ENCODE results near the gene ATG7.

The ATG7 gene

DNA sequence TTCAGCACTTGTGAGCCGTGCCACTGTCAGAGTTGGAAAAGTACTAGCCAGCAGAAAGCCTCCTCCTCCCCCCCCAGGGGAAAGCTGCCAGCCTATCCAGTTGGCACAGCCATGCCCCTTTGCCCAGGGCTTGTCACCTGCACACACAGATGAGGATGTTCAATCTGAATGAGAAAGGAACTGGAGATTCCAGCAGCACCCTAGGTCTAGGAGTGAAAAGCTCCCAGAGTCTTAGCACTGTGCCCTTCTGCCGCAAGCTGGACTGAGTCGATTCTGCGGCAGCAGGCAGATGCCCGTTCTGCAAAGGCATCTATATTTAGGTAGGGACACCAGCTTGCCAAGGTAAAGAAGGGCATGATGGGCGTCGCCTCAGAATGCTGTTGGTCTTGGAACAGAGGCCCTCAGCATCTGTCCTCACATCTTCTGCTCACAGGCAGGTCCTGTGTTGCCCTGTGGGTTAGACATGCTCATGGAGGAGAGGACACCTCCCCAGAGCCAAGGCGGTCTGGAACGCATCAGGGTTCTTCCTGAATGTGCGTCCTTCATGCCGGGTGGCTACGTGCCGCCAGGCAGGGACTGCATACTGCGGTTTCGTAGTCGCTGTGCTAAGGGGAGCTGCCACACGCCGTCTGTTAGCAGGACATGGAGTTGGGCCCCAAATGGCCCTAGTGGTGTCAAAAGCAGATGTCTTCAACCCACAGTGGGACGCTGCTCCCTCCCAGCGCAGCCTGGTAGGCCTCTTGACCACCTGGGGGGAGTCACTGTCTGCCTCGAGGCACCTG, 262.0 kb downstream of the ATG7 start:
- DNase-seq (ENCODE audit: low spot score) (no peak), FAIRE-seq (no peak)

DNA sequence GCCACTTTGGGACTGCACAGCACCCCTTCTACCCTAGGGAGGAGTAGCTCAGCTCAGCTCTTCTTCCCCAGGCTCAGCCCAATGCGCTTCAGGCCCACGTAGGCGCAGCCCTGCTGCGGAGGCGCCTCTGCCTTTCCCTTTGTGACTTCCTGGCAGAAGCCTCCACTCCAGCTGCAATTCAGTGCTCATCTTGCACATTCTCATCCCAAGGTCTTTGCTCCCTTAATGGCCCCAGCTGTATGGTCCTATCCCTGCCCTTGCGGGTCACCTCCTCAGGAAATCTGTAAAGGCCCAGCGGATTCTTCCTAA, 262.6 kb downstream of the ATG7 start:
- FAIRE-seq (no peak), DNase-seq (ENCODE audit: low spot score) (no peak)

DNA sequence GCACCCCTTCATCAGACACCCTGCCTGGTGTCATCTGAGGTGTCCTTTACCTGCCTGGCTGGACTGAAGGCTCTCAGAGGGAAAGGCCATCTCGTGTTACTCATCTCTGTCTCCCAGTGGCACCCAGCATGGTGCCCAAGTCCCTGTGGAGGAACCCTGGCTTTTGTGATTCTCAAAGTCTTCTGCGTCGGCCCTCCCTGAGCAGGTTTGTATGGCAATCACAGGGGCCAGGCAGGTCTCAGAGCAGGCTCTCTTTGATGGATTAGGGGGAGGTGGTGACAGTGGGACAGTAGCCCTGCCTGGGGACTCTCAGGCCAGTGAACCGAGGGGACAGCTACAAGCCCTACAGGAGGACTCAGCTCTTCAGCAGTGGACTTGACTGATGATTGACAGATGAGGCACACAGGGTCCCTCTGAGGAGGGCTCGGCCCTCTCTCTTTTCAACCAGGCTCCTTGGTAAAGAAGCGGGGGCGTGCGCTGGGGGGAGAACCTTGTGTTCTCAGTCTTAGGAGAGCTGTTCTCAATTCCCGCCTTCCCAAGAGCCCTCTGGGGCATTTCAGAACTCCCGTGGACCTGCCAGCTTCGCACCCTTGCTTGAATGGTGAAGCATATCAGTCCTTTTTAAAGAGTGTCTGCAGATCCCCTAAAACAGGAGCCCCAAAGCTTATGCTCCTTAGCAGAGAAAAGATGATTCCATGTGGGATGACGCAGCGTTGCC, 263.2 kb downstream of the ATG7 start:
- DNase-seq (ENCODE audit: low spot score): no peak
- FAIRE-seq: no peak

DNA sequence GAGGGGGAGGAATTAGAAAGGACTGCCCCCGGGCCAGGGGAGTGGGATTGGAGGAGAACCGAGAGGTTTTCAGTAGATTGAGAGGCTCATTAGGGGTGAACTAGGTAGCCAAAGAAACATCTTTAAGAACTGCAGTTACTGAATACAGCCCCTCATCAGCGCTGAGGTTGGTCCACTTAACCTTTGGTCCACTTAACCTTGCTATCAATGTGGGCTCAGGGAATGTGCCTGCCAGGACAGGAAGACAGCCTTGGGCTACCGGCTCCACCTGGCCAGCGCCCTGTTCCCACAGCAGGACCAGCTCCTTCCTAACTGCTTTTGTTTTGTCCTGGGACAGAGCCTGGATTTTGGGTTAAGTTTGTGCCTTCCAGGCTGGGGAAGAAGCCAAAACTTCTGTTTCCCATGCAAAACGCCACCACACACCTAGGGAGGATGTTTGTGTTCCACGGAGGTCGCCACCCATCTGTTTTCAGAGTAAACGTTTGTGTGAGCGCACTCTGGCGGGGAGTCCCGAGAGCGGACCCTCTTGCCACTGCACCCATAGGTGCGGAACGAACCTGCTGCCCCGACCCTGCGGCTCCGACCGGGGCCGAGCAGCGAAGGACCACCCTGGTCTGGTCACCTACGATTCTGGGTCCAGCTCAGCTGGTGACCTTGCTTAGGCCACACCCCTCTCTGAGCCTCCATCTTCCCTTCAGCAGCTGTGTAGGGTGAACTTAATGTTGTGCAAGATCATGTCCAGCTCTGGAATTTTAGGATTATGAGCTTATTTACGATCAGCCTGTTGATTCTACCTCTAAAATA, 264.1 kb downstream of the ATG7 start:
- no peak for FAIRE-seq
- no peak for DNase-seq (ENCODE audit: low spot score)

DNA sequence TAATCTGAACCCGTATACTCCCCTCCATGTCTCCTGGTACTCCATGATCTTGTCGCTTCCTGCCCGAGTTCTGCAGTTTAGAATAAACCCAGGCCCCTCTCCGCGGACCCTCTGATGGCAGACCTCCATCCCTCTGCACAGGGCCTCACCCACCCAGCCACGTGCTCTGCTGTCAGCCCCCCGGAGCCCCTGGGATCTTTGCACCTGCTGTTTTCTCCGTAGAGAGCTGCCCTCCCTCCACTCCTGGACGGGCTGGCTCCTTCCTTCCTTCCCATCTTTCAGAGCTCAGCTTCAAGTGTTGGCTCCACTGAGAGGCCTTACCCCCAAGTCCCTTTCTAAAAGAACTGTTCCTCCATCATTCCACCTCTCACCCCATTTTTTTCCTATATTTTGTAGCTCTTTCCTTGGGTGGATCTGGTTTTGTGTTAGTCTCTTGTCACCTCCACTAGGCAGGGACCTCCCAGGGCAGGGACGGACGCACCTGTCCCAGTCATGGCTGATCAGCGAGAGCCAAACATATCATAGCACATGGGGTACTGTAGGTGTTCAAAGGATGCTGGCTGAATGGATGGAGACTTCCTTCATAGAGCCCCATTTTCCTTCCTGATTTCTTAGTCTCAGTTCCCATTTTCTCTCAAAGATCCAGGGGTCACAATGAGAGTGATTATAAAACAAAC, 264.9 kb downstream of the ATG7 start:
- DNase-seq (ENCODE audit: low spot score) (no peak), FAIRE-seq (no peak)

DNA sequence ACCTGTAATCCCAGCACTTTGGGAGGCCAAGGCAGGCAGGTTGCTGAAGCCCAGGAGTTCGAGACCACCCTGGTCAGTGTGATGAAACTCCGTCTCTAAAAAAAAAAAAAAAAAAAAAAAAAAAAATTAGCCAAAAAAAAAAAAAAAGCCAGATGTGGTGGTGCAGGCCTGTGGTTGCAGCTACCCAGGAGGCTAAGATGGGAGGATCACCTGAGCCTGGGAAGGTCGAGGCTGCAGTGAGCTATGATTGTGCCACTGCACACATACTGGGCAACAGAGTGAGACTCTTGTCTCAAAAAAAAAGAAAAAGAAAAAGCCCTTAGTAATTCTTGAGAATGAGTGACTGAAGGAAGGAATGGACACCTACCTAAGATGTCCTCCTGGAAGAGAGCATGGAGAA, 266.4 kb downstream of the ATG7 start:
- DNase-seq (ENCODE audit: low spot score) (no peak), FAIRE-seq (no peak)

DNA sequence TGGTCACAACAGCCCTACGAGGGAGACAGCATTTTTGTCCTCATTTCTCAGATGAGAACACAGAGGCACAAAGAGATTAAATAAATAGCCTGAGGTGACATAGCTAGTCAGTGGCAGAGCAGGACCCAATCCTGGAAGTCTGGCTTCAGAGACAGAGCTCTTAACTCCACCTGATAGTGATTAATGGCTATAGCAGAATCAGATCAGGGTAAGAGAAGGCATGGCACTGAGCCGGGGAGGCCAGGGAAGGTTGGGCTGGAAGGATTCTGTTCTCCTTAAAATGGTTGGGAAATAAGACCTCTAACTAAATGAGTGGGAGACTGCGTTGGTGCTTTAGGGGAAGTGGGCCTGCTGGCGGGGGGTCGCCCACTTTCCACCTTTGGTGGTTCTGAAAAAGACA, 267.0 kb downstream of the ATG7 start:
- no peak for FAIRE-seq
- DNase-seq (ENCODE audit: low spot score): no peak

DNA sequence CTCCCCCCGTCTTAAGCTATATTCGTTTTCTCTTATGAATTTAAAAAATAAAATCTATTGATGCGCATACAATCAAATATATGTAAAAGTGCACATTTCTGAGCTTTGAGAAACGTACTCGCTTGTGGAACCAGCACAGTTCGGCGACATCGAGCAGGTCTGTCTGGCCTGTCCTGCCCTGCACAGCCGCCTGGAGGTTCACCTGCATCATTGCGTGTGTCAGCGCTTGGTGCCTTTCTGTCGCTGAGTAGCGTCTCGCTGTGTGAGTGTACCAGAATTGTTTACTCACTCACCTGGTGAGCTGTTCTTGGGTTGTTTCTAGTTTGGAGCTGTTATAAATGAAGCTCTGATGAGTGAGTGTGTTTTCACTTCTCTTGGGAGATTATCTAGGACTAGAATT, 267.5 kb downstream of the ATG7 start:
- no peak for FAIRE-seq
- no peak for DNase-seq (ENCODE audit: low spot score)

DNA sequence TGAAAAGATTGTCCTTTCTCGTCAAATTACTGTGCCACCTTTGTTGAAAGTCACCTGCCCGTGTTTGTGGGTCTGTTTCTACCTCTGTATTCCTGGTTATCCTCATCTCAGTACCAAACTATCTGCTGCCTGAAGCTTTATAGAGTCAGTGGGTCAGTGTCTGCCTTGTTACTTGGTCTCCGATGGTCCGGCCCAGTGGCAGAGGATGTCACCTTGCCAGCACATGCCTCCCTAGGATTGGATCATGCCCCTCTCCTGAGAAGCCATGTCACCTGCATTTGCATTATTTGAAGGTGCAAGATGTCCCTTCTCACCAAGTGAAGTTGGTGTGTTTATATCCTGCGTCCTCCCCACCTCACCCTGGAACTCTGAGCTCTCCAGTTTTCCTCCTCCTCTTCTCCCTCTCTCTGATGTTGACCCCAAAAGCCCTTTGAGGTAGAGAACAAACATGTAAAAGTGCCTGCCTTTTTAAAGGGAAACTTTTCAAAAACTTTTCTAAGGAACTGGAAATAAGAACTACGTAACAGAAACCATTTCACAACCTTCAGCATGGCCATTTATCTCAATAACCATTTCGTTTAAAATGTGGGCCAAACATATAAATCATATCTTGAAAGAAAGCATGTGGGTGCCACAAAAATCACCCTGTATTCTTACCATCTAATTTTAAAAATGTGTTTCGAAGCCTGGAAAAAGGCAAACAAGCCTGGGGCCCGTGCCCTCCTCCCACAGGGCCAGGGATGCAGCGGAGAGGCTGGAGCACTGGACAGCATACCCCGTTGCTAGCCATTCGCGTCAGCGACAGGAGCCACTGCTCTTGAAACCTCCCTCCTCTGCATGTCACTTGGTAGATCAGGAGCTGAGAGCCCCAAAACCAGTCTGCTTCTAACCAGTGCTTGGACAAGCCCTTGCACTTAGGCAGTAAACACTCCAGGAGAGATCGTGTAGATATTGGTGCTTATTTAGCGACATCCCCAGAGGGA, 269.4 kb downstream of the ATG7 start:
- no peak for DNase-seq (ENCODE audit: low spot score)
- FAIRE-seq: peak; percentile 20

DNA sequence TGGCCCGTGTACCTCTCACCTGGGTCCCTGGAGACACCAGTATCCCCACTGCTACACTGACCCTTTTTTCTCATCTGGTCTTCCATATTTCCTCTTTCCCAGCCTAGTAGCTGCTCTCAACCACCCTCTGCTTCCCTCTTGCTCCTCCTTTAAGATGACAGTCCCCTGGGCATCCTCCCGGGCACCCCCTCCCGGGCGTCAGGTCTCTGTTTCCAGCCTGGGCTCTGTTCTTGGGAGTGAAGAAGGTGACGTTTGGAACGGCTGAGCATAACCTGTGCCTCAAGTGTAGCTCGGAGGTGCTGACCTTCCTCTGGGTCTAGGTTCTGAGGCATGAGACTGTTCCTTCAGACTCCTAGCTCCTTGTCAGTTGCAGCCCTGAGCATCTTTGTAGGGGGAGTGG, 270.4 kb downstream of the ATG7 start:
- FAIRE-seq (no peak), DNase-seq (ENCODE audit: low spot score) (no peak)

DNA sequence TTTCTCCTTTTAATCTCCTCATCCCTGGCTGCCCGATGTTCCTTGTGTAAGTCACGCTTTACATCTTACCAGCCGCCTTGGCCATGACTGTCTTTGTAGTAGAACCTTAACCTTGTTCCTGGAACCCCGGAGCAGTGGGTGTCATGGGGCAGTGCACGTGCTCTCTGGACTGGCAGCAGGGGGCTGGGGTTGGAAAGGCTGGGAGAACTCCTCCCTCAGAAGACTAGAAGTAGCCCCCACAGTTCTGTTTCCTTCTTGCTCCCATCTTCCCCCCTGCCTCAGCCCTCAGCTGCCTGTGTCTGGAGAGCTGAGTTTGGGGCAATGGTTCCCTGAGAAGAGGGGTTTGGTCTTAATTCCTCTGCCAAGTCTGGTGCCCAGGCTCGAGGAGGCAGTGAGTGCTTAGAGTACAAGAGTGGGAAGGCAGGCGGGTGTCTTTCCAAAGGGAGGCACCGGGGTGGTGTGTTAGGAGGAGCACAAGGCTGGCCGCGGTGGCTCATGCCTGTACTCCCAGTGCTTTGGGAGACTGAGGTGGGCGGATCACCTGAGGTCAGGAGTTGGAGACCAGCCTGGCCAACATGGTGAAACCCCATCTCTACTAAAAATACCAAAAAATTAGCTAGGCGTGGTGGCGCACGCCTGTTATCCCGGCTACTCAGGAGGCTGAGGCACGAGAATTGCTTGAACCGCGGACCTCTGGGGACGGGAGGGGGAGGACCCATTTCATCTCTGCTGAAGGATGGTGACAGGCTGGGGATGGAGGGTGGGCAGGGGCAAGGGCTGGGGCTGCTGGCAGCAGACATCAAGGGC, 271.1 kb downstream of the ATG7 start:
- FAIRE-seq: no peak

DNA sequence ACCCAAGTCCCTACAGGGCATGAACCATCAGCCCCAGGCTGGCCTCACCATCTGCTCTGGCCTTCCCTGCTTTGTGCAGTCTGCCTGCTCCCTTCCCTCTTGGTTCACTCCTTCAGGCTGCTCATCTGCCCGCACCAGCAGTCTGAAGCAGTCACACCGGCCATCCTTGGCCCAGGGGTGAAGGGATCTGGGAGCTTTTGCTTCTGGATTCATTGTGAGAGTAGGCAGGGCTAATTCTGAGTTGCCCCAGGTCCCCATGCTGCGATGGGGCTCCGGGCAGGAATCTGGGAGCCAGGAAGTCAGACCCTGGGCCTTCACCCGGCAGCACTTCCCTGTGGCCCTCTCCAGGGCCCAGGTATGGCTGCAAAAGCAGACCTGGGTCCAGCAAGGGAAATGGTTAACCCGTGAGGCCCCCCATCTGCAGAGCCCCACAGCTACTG, 271.8 kb downstream of the ATG7 start:
- FAIRE-seq (no peak), DNase-seq (ENCODE audit: low spot score) (no peak)

More for the DNA sequence above, 271.1 kb downstream of the ATG7 start:
- DNase-seq (ENCODE audit: low spot score): no peak

DNA sequence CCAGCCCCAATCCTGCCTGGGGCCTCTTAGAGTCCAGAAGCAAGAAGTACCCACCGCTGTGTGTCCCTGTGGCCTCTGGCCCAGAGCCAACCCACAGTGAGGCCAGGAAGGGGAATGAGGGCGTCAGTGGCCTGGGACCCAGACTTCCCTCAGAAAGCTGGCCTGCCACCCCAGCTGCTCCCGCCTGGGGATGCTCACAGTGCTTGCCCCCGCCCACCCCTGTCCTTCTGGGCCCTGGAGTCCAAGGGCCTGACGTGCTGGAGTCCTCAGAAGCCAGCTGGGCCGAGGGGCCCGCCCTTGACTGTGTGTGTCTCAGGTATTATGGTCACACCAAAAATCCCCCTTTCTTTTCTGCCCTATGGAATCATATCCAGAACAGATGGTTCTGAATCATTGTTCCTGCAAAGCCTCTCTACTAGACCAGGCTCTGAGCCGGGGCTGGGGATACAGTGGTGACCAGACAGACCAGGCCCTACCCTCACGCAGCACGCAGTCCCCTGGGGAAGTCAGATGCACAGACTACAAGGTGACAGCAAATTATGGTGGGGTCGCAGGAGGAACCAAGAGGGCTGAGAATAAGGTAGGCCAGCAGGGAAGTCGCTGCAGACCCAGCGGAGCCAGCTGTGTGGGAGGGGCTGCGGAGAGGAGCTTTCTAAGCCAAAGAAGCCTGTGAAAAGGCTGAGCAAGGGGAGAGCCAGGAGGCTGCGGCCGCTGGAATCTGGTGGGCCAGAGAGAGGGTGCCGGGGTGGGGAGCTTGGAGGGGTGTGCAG, 272.4 kb downstream of the ATG7 start:
- DNase-seq (ENCODE audit: low spot score): no peak

DNA sequence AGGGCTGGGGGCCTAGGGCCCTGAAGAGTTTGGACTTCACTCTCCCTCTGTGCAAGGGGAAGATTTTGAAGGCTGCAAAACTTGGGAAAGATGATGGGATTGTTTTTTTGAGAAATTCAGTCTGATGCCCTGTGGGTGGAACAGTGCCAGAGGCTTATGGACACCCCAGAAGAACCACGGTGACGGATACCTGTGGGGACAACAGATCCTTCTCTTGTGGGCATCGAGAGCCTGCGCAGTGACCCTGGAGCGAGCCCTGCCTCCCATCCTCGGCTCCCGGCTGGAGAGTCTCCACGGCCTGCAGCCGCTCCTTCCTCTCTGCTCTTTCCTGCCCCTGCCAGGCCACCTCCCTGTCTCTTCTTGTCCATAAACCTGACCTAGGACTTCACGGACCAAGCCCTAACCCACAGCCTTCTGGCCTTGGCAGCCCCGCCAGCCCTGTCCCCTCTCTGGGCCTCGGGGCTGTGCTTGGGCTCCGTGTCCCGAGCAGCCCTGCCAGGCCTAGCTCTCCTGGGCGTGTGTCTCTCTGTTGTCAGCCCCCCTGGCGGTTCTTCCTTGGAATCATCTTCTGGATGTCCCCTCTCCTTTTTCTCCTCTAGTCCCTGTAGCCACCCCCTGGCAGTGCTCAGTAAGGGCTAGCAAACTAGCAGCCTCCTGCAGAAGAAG, 273.1 kb downstream of the ATG7 start:
- no peak for DNase-seq (ENCODE audit: low spot score)
- FAIRE-seq: no peak

More for the DNA sequence above, 272.4 kb downstream of the ATG7 start:
- FAIRE-seq: no peak

DNA sequence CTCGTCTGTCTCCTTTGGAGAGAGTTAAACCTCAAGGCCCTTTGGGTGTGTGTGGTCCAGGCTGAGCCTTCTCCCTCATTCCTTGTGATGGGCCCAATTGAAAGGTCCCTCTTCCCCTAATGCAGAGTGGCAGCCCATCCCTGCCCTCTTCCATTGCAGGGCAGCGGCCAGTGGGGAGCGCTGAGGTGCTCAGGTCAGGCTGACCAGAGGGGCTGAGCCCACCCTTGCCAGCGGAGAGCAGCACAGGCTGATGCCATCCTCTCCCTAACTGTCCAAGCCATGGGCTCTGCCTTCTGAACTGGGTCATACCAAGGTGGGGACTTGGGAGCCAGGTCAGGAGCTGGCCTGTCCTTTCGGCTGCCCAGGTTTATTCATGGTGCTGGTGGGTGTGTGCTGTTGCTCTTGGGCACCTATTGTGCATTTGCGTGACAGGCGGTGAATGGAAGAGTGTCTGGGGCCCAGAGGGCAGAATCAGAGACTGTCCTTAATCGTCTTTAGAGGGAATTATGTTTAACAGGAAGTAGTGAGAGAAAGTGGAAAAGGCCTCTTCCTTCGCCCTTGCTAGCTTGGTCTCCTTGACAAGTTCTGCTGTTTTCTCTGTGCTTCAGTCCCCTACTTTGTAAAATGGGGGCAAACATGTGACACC, 274.6 kb downstream of the ATG7 start:
- no peak for DNase-seq (ENCODE audit: low spot score)
- no peak for FAIRE-seq

DNA sequence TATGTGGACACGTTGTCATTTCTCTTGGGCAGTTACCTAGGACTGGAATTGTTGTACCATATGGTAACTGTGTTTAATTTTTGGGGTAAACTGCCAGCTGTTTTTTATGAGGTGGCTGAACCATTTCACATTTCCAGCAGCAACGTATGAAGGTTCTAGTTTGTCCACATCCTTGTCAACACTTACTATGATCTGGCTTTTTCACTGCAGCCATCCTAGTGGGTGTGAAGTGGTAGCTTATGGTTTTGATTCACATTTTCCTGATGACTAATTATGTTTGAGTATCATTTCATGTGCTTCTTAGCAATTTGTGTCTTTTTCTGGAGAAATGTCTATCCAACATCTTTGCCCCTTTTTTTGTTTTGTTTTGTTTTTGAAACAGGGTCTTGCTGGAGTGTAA, 275.3 kb downstream of the ATG7 start:
- FAIRE-seq (no peak), DNase-seq (ENCODE audit: low spot score) (no peak)

DNA sequence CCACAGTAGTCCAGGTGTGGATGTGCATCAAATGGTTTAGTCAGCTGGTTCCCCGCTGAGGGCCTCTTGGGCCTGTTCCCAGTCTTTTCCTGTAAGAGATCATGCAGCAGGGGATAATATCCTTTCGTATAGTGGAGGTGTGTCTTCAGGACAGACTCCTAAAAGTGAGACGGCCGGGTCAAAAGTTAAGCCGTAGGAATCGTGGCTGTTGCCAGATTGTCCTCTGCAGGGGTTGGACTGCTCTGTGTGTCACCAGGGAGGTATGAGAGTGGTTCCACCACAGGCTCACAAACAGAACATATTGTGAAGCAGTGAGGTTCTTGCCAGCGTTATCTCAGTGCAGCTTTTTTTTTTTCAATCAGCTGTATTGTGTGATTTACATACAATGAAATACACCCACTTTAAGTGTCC, 276.5 kb downstream of the ATG7 start:
- peak; percentile 60 for DNase-seq (ENCODE audit: low spot score)
- FAIRE-seq: no peak
